Activated T-cell treated with anti-CD3 and anti-CD28 coated beads, Interleukin-2, amount 50 U/mL, for 48 hours (primary cell): Measurements from ENCODE around the gene RELL1.

Experiments used
- DNase-seq, 2 experiments: peaks; one replicate each; pipeline ENCODE4 v3.0.0-alpha.2; 2020

RELL1 gene

GRCh38 chr4:37631551-37631950, 54.6 kb downstream of the RELL1 start:
- DNase-seq: no peak

GRCh38 chr4:37629713-37630112, 56.5 kb downstream of the RELL1 start:
- no peak for DNase-seq

- no peak for DNase-seq
Observed at GRCh38 chr4:37628977-37629609, 57.1 kb downstream of the RELL1 start.

GRCh38 chr4:37627263-37627662, 58.9 kb downstream of the RELL1 start:
- no peak for DNase-seq

- no peak for DNase-seq
Observed at GRCh38 chr4:37625499-37625898, 60.7 kb downstream of the RELL1 start.

GRCh38 chr4:37623940-37624339, 62.2 kb downstream of the RELL1 start:
- DNase-seq: no peak

- DNase-seq: no peak
Observed at GRCh38 chr4:37623125-37623524, 63.1 kb downstream of the RELL1 start.

GRCh38 chr4:37620176-37620575, 66.0 kb downstream of the RELL1 start:
- DNase-seq: no peak

- DNase-seq: no peak
Observed at GRCh38 chr4:37615720-37616063, 70.5 kb downstream of the RELL1 start.

GRCh38 chr4:37615059-37615719, 71.0 kb downstream of the RELL1 start:
- DNase-seq: no peak

- no peak for DNase-seq
Observed at GRCh38 chr4:37612811-37613210, 73.4 kb downstream of the RELL1 start.

GRCh38 chr4:37609626-37610025, 76.5 kb downstream of the RELL1 start:
- no peak for DNase-seq

GRCh38 chr4:37607018-37607417, 79.2 kb downstream of the RELL1 start:
- DNase-seq: no peak

- no peak for DNase-seq
Observed at GRCh38 chr4:37605843-37606565, 80.2 kb downstream of the RELL1 start.

- no peak for DNase-seq
Observed at GRCh38 chr4:37604461-37604860, 81.7 kb downstream of the RELL1 start.

GRCh38 chr4:37603711-37604110, 82.5 kb downstream of the RELL1 start:
- no peak for DNase-seq

- DNase-seq: peak; percentile 85 to 87
Observed at GRCh38 chr4:37603070-37603468, 83.1 kb downstream of the RELL1 start.

- DNase-seq: no peak
Observed at GRCh38 chr4:37602454-37603069, 83.6 kb downstream of the RELL1 start.

GRCh38 chr4:37601531-37601930, 84.6 kb downstream of the RELL1 start:
- DNase-seq: no peak

- DNase-seq: no peak
Observed at GRCh38 chr4:37599092-37599790, 86.9 kb downstream of the RELL1 start.

- DNase-seq: no peak
Observed at GRCh38 chr4:37597034-37597433, 89.1 kb downstream of the RELL1 start.

- DNase-seq: no peak
Observed at GRCh38 chr4:37595875-37596680, 90.1 kb downstream of the RELL1 start.
